ENCODE data around the gene PRKN. TPM values are rescaled to one million over a fixed set of nuclear protein-coding genes. Genes with fewer than 3 reads are reported as not detected.

Gene PRKN
- total RNA-seq, 4 donors from 2014 or later, result 5.2 to 121 (median 6.9) TPM

GRCh38 chr6:162165479-162165878 lies 562.1 kb downstream of the PRKN start:
- Histone ChIP-seq H3K27me3 (no peaks in the 10 kb centered on the region), H3K4me1 (no peaks in the 10 kb centered on the region), H3K36me3 (no peaks in the 10 kb centered on the region), H3K9me3 (no peaks in the 10 kb centered on the region), H3K4me3 (replicated peaks in 1 of 3) (no peak overlapping the region), H3K27ac (no peak overlapping the region)
- 84 to 93% methylated on average over 6 to 9 of the region's 9 CpGs for WGBS, 2 donors
- DNase-seq, result no peak
- TF ChIP-seq POLR2A (IDR thresholded peaks at IDR 0.05), result no peak
- TF ChIP-seq, protein P1, sequence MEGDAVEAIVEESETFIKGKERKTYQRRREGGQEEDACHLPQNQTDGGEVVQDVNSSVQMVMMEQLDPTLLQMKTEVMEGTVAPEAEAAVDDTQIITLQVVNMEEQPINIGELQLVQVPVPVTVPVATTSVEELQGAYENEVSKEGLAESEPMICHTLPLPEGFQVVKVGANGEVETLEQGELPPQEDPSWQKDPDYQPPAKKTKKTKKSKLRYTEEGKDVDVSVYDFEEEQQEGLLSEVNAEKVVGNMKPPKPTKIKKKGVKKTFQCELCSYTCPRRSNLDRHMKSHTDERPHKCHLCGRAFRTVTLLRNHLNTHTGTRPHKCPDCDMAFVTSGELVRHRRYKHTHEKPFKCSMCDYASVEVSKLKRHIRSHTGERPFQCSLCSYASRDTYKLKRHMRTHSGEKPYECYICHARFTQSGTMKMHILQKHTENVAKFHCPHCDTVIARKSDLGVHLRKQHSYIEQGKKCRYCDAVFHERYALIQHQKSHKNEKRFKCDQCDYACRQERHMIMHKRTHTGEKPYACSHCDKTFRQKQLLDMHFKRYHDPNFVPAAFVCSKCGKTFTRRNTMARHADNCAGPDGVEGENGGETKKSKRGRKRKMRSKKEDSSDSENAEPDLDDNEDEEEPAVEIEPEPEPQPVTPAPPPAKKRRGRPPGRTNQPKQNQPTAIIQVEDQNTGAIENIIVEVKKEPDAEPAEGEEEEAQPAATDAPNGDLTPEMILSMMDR (IDR thresholded peaks at IDR 0.05), result no peak
- intact Hi-C loops (cut with DNase I), result no loop called here

- intact Hi-C loops (cut with DNase I), result no loop called here
- TF ChIP-seq POLR2A (IDR thresholded peaks at IDR 0.05), result no peak
- TF ChIP-seq, protein P1 (IDR thresholded peaks at IDR 0.05), result no peak
- H3K4me3 ChIP-seq (replicated peaks in 1 of 3), result no peak overlapping the region
- H3K9me3 ChIP-seq, result no peaks in the 10 kb centered on the region
- DNase-seq, result no peak
- 48% methylated on average over 3 of the region's 3 CpGs for WGBS, 2 donors
- no peaks in the 10 kb centered on the region for H3K4me1 ChIP-seq
- H3K27ac ChIP-seq, result no peak overlapping the region
- H3K27me3 ChIP-seq, result no peaks in the 10 kb centered on the region
- no peaks in the 10 kb centered on the region for H3K36me3 ChIP-seq
Measured at GRCh38 chr6:162157167-162157870, 570.2 kb downstream of the PRKN start.

- no peak overlapping the region for H3K4me3 ChIP-seq (replicated peaks in 1 of 3)
- H3K27ac ChIP-seq, result no peak overlapping the region
- H3K9me3 ChIP-seq, result no peaks in the 10 kb centered on the region
- H3K4me1 ChIP-seq, result no peaks in the 10 kb centered on the region
- H3K27me3 ChIP-seq, result no peaks in the 10 kb centered on the region
- no peaks in the 10 kb centered on the region for H3K36me3 ChIP-seq
- intact Hi-C loops (cut with DNase I), result no loop called here
- WGBS, 2 donors, result 83 to 85% methylated on average over 2 of the region's 2 CpGs
- TF ChIP-seq, protein P1 (IDR thresholded peaks at IDR 0.05), result no peak
- TF ChIP-seq POLR2A (IDR thresholded peaks at IDR 0.05), result no peak
- no peak for DNase-seq
Measured at GRCh38 chr6:162156146-162156545, 571.4 kb downstream of the PRKN start.

- no peak for TF ChIP-seq POLR2A (IDR thresholded peaks at IDR 0.05)
- TF ChIP-seq, protein P1 (IDR thresholded peaks at IDR 0.05), result no peak
- H3K4me3 ChIP-seq (replicated peaks in 1 of 3), result no peak overlapping the region
- no peaks in the 10 kb centered on the region for H3K36me3 ChIP-seq
- intact Hi-C loops (cut with DNase I), result no loop called here
- H3K4me1 ChIP-seq, result no peaks in the 10 kb centered on the region
- no peaks in the 10 kb centered on the region for H3K27me3 ChIP-seq
- DNase-seq, result no peak
- no peaks in the 10 kb centered on the region for H3K9me3 ChIP-seq
- no peak overlapping the region for H3K27ac ChIP-seq
Measured at GRCh38 chr6:162154930-162155329, 572.6 kb downstream of the PRKN start.

DNA sequence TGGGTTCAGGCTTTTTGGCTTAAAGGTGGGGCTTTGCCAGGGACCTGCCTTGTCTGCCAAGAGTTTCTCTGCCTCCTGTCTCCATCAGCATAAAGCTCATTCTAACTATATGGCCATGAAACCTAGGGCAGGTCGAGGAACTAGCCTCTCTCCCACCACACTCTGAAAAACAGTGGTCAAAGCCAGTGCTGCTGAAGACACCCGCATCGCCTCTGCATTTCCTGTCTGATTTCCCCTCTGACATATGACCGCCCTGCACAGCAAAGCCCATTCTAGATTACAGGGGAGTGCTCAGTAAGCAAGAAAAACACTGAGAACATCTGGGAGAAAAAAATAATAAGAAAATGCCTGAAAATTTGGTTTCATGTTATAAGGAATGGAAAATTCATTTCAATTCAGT lies 573.6 kb downstream of the PRKN start:
- no peaks in the 10 kb centered on the region for H3K9me3 ChIP-seq
- no peak for TF ChIP-seq POLR2A (IDR thresholded peaks at IDR 0.05)
- TF ChIP-seq, protein P1 (IDR thresholded peaks at IDR 0.05), result no peak
- H3K36me3 ChIP-seq, result no peaks in the 10 kb centered on the region
- no peak overlapping the region for H3K27ac ChIP-seq
- DNase-seq, result no peak
- 66 to 74% methylated on average over 4 of the region's 4 CpGs for WGBS, 2 donors
- H3K27me3 ChIP-seq, result no peaks in the 10 kb centered on the region
- H3K4me3 ChIP-seq (replicated peaks in 1 of 3), result no peak overlapping the region
- intact Hi-C loops (cut with DNase I), result no loop called here
- no peaks in the 10 kb centered on the region for H3K4me1 ChIP-seq

Data from thyroid gland (tissue), 4 donors.